ENCODE data around the gene PAK3.

- TF ChIP-seq POLR2A (IDR thresholded peaks at IDR 0.05): no peak
- no peak for TF ChIP-seq CTCF (IDR thresholded peaks at IDR 0.05)
These were observed 9.4 kb upstream of the PAK3 start for GRCh38 chrX:111086591-111087006.
